Measurements from ENCODE around the gene CTNND2.

Gene CTNND2

GRCh38 chr5:11511878-11512277 is 392.4 kb downstream of the CTNND2 start:
- no peak for TF ChIP-seq JUND (IDR thresholded peaks at IDR 0.05; ENCODE audit: low read depth)
- no peak for DNase-seq (ENCODE audit: low read depth in 1 of 2, low spot score in 1 of 2)
- in situ Hi-C loops (cut with HindIII; ENCODE audit: low pct_unique_long_range_greater_than_20kb, low sequenced_read_pairs), result no loop called here

- in situ Hi-C loops (cut with HindIII; ENCODE audit: low pct_unique_long_range_greater_than_20kb, low sequenced_read_pairs), result no loop called here
- no peak for TF ChIP-seq JUND (IDR thresholded peaks at IDR 0.05; ENCODE audit: low read depth)
- no peak for DNase-seq (ENCODE audit: low read depth in 1 of 2, low spot score in 1 of 2)
Observed at GRCh38 chr5:11510889-11511288, 393.4 kb downstream of the CTNND2 start.

GRCh38 chr5:11509793-11510192 is 394.5 kb downstream of the CTNND2 start:
- in situ Hi-C loops (cut with HindIII; ENCODE audit: low pct_unique_long_range_greater_than_20kb, low sequenced_read_pairs), result no loop called here
- no peak for DNase-seq (ENCODE audit: low read depth in 1 of 2, low spot score in 1 of 2)
- no peak for TF ChIP-seq JUND (IDR thresholded peaks at IDR 0.05; ENCODE audit: low read depth)

GRCh38 chr5:11507156-11507910 is 396.9 kb downstream of the CTNND2 start:
- in situ Hi-C loops (cut with HindIII; ENCODE audit: low pct_unique_long_range_greater_than_20kb, low sequenced_read_pairs), result no loop called here
- no peak for DNase-seq (ENCODE audit: low read depth in 1 of 2, low spot score in 1 of 2)
- TF ChIP-seq JUND (IDR thresholded peaks at IDR 0.05; ENCODE audit: low read depth), result no peak

GRCh38 chr5:11504886-11505193 is 399.4 kb downstream of the CTNND2 start:
- no peak for DNase-seq (ENCODE audit: low read depth in 1 of 2, low spot score in 1 of 2)
- no peak for TF ChIP-seq JUND (IDR thresholded peaks at IDR 0.05; ENCODE audit: low read depth)
- in situ Hi-C loops (cut with HindIII; ENCODE audit: low pct_unique_long_range_greater_than_20kb, low sequenced_read_pairs), result no loop called here

GRCh38 chr5:11504065-11504885 is 400.0 kb downstream of the CTNND2 start:
- no peak for DNase-seq (ENCODE audit: low read depth in 1 of 2, low spot score in 1 of 2)
- TF ChIP-seq JUND (IDR thresholded peaks at IDR 0.05; ENCODE audit: low read depth), result no peak
- in situ Hi-C loops (cut with HindIII; ENCODE audit: low pct_unique_long_range_greater_than_20kb, low sequenced_read_pairs), result no loop called here

GRCh38 chr5:11502783-11503182 is 401.5 kb downstream of the CTNND2 start:
- in situ Hi-C loops (cut with HindIII; ENCODE audit: low pct_unique_long_range_greater_than_20kb, low sequenced_read_pairs), result no loop called here
- no peak for TF ChIP-seq JUND (IDR thresholded peaks at IDR 0.05; ENCODE audit: low read depth)
- DNase-seq (ENCODE audit: low read depth in 1 of 2, low spot score in 1 of 2), result no peak

GRCh38 chr5:11497651-11498050 is 406.6 kb downstream of the CTNND2 start:
- no peak for TF ChIP-seq JUND (IDR thresholded peaks at IDR 0.05; ENCODE audit: low read depth)
- DNase-seq (ENCODE audit: low read depth in 1 of 2, low spot score in 1 of 2), result no peak
- in situ Hi-C loops (cut with HindIII; ENCODE audit: low pct_unique_long_range_greater_than_20kb, low sequenced_read_pairs), result no loop called here

- no peak for DNase-seq (ENCODE audit: low read depth in 1 of 2, low spot score in 1 of 2)
- in situ Hi-C loops (cut with HindIII; ENCODE audit: low pct_unique_long_range_greater_than_20kb, low sequenced_read_pairs), result no loop called here
- TF ChIP-seq JUND (IDR thresholded peaks at IDR 0.05; ENCODE audit: low read depth), result no peak
Observed at GRCh38 chr5:11496137-11496719, 408.0 kb downstream of the CTNND2 start.

GRCh38 chr5:11494340-11494739 is 409.9 kb downstream of the CTNND2 start:
- no peak for TF ChIP-seq JUND (IDR thresholded peaks at IDR 0.05; ENCODE audit: low read depth)
- in situ Hi-C loops (cut with HindIII; ENCODE audit: low pct_unique_long_range_greater_than_20kb, low sequenced_read_pairs), result no loop called here
- no peak for DNase-seq (ENCODE audit: low read depth in 1 of 2, low spot score in 1 of 2)

- DNase-seq (ENCODE audit: low read depth in 1 of 2, low spot score in 1 of 2), result no peak
- TF ChIP-seq JUND (IDR thresholded peaks at IDR 0.05; ENCODE audit: low read depth), result no peak
- in situ Hi-C loops (cut with HindIII; ENCODE audit: low pct_unique_long_range_greater_than_20kb, low sequenced_read_pairs), result no loop called here
Observed at GRCh38 chr5:11491404-11492075, 412.7 kb downstream of the CTNND2 start.

- DNase-seq (ENCODE audit: low read depth in 1 of 2, low spot score in 1 of 2), result no peak
- in situ Hi-C loops (cut with HindIII; ENCODE audit: low pct_unique_long_range_greater_than_20kb, low sequenced_read_pairs), result no loop called here
- no peak for TF ChIP-seq JUND (IDR thresholded peaks at IDR 0.05; ENCODE audit: low read depth)
Observed at GRCh38 chr5:11483630-11484029, 420.6 kb downstream of the CTNND2 start.

GRCh38 chr5:11482011-11482410 is 422.2 kb downstream of the CTNND2 start:
- TF ChIP-seq JUND (IDR thresholded peaks at IDR 0.05; ENCODE audit: low read depth), result no peak
- no peak for DNase-seq (ENCODE audit: low read depth in 1 of 2, low spot score in 1 of 2)
- in situ Hi-C loops (cut with HindIII; ENCODE audit: low pct_unique_long_range_greater_than_20kb, low sequenced_read_pairs), result no loop called here
